Bone marrow (tissue), 2 donors: ENCODE data around the gene LSM6.

ENCODE experiments used
- DNase-seq, 2 donors: peaks; one replicate each; lab custom pipeline; 2025; lab: John Stamatoyannopoulos, UW

Gene LSM6

GRCh38 chr4:146175541-146176453, at the start of gene LSM6:
Gene LSM6, plus strand, starts transcription at chr4:146175718. Its CDS starts 7,204 bp downstream, at chr4:146182922.
- peak; percentile 37 to 48 for DNase-seq

GRCh38 chr4:146132445-146132844, 43.1 kb upstream of the LSM6 start:
- no peak for DNase-seq

DNA sequence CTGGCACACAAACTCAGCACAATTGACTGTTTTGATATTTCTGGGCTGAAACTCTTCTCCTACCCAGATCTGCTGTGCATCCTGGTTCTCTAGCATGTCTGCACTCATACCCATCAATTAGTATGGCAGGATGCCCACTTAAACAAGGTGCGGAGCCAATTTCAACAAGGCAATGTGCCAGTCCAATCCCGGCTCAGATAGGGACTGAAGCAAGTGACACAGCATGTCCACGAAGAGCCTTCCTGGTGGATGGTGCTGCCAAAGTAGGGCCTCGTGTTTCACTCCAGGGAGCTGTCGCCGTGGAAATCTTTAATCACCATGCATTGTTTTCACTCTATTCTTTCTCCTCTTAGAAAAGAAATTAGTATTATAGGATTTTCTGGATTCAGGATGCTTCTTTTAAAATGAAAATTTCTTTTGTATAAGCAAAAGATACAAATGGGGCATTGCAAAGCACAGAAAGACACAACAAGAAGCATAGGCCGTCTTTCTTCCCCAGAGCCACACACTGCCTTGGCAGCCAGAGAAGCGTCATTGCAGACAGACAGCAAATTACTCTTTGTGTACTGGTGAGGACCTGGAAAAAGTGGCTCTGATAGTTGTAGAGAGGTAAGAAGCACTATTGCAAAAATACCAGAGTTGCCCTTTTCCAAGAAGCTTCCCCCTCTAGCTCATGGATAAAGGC, 40.6 kb upstream of the LSM6 start:
- no peak for DNase-seq

DNA sequence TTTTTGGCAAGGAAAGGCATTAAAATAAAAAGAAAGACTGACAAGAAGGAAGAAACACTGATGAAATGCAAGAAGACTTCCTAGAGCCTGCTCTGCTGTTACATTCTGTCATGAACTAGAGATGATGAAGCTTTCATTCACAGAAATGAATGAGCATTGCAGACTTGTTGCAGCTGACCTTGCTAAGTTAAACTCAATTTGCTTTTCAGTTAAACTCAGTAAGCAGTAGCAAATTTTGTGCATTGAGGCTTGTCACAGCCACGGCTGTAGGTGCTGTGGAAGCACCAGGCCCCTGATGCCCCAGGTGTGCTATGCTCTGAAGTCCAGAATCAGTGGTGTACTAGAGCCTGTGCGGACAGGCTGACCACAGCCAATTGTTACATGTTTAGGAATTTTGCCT, 39.6 kb upstream of the LSM6 start:
- DNase-seq: no peak

GRCh38 chr4:146142768-146143167, 32.8 kb upstream of the LSM6 start:
- DNase-seq: no peak

DNA sequence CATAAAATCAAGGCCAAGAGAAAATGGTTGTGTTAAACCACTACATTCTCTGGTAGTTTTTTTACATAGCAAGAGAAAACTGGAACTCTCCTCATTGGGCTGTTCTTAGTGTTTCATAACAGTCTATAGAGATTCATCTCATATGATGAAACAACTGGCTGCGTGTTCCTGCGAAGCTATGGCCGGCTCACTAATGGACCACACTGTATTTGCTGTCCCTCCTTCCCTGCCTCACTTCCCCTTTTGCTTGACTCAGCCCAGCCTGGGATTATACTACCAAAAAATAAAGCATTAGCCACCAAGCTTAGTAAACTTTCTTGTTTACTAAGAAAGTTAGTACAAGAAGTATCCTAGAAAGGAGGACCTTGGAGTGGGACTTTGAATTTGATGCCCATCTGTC, 31.6 kb upstream of the LSM6 start:
- no peak for DNase-seq

DNA sequence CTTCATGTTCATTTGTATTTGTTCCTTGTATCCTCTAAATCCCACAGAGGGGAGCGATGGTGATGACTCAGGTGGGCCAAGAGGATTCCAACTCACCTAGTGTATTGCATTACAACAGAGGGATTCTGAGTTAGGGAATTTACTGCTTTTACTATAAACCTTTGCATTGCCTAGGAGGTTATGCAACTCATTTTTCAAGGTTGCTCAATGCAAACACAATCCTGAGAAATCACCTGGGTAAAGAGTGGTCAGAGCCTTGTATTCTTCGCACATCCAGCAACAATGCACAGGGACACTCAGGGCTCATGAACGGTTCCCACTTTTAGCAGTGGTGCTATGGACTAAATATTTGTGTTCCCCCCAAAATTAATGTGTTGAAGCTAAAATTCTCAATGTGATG, 28.6 kb upstream of the LSM6 start:
- no peak for DNase-seq

DNA sequence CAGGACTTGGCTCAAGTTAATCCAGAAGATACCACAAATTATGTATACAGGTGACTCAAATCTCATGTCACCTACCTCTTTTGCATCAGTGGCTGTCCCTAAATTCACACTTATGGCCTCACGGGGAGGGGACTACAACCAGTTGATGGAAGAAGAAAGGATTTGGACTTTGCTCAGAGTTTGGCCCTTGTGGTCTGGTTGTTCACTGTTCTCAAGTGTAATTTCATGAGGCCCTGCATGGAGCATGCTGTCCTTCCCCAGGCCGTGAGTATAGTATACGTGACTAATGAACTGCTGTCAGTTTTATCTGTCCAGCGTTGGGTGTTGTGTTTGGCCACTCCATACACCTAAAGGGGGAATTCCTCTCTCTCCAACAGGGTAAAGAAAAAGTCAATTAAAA, 27.5 kb upstream of the LSM6 start:
- no peak for DNase-seq

DNA sequence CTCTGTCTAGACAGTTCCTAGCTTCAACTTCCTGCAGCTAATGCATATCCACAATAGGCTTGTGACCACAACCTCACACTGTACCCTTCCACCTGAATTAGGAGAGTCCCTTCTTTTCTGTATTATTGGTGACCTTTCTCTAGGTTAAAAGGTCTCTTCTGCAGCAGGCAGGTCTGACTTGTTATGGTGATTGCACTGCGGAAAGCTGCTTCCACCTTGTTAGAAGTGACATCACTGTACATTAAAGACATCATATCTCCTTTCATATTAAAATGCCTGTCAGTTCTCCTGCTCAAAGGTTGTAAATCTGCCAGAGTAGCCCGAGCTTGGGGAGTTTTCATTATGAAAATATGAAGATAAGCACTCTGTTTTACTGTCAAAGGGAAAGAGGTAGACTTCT, 21.5 kb upstream of the LSM6 start:
- no peak for DNase-seq

DNA sequence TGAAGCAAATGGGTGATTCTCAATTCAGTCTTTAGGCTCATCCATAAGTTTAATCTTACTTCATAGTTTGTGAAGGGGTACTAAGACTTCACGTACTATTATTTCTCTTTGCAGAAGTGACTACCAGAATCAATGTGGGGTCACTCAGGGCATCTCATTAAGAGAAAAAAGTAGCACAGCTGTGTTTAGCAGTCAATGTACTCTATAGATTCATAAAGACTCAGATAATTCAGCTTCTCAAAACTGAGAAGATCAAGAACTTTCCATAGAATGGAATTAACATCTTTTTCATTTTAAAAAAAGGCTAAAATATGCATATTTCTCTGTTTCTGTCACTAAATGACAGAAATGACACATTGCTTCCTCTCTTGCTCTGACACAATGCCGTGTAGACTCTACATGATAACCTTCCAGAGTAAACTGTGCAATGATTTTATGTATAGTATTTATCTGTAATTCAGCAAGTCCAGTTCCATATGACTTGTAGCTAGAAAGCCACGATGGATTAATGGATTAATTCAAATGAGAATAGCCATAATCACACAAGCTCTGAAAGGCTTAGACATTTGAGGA, 20.3 kb upstream of the LSM6 start:
- DNase-seq: no peak

GRCh38 chr4:146158036-146158745, 17.3 kb upstream of the LSM6 start:
- no peak for DNase-seq

GRCh38 chr4:146159384-146160058, 16.0 kb upstream of the LSM6 start:
- DNase-seq: no peak

DNA sequence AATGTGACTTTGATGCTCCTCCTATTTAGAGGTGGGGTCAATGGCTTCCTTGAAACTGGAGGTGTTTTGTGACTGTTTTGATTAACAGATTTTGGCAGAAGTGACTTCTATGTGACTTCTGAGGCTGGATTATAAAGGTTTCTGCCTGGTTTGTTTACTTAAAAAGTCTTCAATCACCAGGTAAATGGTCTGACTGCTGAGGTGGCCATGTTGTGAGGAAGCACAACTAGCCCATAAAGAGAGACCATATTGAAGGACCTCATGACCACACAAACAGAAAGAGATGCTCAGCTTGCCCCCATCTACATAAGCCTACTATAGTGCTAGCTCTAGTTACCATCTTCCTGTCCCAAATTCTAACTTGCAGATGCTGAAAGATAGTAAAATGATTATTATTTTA, 14.3 kb upstream of the LSM6 start:
- no peak for DNase-seq

- DNase-seq: no peak
These were observed 10.3 kb upstream of the LSM6 start for GRCh38 chr4:146165221-146165620.

- no peak for DNase-seq
These were observed 9.7 kb upstream of the LSM6 start for GRCh38 chr4:146165840-146166239.

DNA sequence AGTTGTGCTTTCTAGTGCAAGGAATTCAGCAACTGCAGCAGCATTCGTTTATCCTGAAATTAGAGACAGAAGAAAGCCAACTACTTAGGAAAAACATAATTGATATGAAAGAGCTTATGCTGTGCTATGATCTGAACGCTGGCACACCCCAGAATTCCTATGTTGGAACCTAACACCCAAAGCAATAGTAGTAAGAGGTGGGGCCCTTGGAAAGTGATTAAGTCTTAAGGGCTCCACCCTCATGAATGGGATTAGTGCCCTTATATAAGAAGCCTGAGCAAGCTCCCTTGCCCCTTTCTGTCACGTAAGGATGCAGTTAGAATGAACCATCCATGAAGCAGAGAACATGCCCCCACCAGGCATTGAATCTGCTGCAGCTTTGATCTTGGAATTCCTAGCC, 5.4 kb upstream of the LSM6 start:
- DNase-seq: no peak

DNA sequence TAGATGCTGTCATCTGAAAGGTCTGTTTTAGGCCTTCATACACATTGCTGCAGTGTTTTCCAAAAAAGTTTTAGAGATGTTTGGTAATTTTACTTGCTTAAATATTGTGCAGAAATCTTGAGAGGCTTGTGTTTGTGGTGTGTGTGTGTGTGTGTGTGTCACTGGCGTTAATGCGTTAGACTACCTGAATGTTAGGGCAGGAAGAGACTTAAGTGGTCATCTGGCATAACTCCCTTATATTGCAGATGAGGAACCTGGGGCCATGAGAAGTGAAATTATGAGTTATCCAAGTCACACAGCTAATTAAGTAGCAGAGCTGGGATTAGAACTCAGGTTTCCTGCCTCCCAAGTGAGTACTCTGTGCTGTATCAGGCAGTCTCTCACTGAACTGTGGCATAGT, 1.4 kb downstream of the LSM6 start:
- no peak for DNase-seq

GRCh38 chr4:146178126-146178525, 2.6 kb downstream of the LSM6 start:
- no peak for DNase-seq

GRCh38 chr4:146179784-146180370, 4.4 kb downstream of the LSM6 start:
- no peak for DNase-seq

DNA sequence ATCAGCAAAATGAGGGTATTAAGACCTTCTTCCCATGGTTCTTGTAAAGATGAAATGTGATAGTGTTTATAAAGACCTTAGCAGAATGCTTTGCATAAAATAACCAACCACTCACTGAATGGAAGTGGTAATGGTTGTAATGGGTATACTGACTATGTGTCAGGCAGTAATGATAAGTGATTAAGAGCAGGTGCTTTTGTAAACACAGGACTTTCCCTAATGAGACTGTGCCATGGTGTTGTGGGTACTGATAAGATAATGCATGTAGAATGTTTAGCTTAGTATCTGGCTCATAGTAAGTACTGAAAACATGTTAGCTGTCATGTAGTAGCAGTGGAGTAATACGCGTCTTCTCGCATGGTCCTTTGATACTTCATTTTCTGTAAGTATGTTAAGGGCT, 6.9 kb downstream of the LSM6 start:
- DNase-seq: no peak

- no peak for DNase-seq
These were observed 7.7 kb downstream of the LSM6 start for GRCh38 chr4:146183209-146183608.
